Endometrial microvascular endothelial cells (primary cell): ENCODE results near the gene TBC1D5. TPM values are rescaled to one million over a fixed set of nuclear protein-coding genes. Genes with fewer than 3 reads are reported as not detected.
"Not testable (repeated sequence)": the region's sequence is repeated elsewhere in the genome, so short reads cannot be mapped to it uniquely, and the experiment has no call there.

ENCODE experiments used
- in situ Hi-C: cut with HindIII; loops from 2 replicates; pipeline ENCODE4 v1.10.0; 2017; ENCODE audit warnings: low sequenced_read_pairs, low pct_unique_long_range_greater_than_20kb; ENCODE audit errors: inconsistent ontology term
- total RNA-seq: library from RNA; depleted of rRNA; stranded (reverse); fragments of >200 nt; gene quantifications from one replicate; pipeline ENCODE4 v1.2.3, GENCODE V29; 2015; ENCODE audit errors: inconsistent ontology term

The TBC1D5 gene
- total RNA-seq, 1 donor from 2014 or later: 46.6 TPM

- in situ Hi-C loops: not testable (repeated sequence)
Observed at GRCh38 chr3:17725844-17726243, 16.6 kb downstream of the TBC1D5 start.

- in situ Hi-C loops: no loop called here
Observed at GRCh38 chr3:17724948-17725347, 17.5 kb downstream of the TBC1D5 start.

GRCh38 chr3:17724122-17724521 is 18.3 kb downstream of the TBC1D5 start:
- in situ Hi-C loops: no loop called here

- in situ Hi-C loops: no loop called here
Observed at GRCh38 chr3:17717411-17717810, 25.0 kb downstream of the TBC1D5 start.

GRCh38 chr3:17714473-17714872 is 28.0 kb downstream of the TBC1D5 start:
- in situ Hi-C loops: no loop called here

- in situ Hi-C loops: no loop called here
Observed at GRCh38 chr3:17709236-17709810, 33.1 kb downstream of the TBC1D5 start.

- in situ Hi-C loops: no loop called here
Observed at GRCh38 chr3:17707813-17708543, 34.5 kb downstream of the TBC1D5 start.

GRCh38 chr3:17705991-17706390 is 36.4 kb downstream of the TBC1D5 start:
- in situ Hi-C loops: not testable (repeated sequence)

GRCh38 chr3:17699815-17700214 is 42.6 kb downstream of the TBC1D5 start:
- in situ Hi-C loops: not testable (repeated sequence)

- in situ Hi-C loops: not testable (repeated sequence)
Observed at GRCh38 chr3:17695665-17696064, 46.8 kb downstream of the TBC1D5 start.

GRCh38 chr3:17693670-17693999 is 48.8 kb downstream of the TBC1D5 start:
- in situ Hi-C loops: not testable (repeated sequence)

GRCh38 chr3:17692846-17693669 is 49.4 kb downstream of the TBC1D5 start:
- in situ Hi-C loops: not testable (repeated sequence)

GRCh38 chr3:17687566-17687965 is 54.9 kb downstream of the TBC1D5 start:
- in situ Hi-C loops: no loop called here

- in situ Hi-C loops: no loop called here
Observed at GRCh38 chr3:17686613-17687012, 55.8 kb downstream of the TBC1D5 start.

- in situ Hi-C loops: no loop called here
Observed at GRCh38 chr3:17683542-17684207, 58.8 kb downstream of the TBC1D5 start.

- in situ Hi-C loops: no loop called here
Observed at GRCh38 chr3:17680530-17680929, 61.9 kb downstream of the TBC1D5 start.

GRCh38 chr3:17678116-17678741 is 64.2 kb downstream of the TBC1D5 start:
- in situ Hi-C loops: no loop called here

GRCh38 chr3:17674082-17674686 is 68.2 kb downstream of the TBC1D5 start:
- in situ Hi-C loops: no loop called here

GRCh38 chr3:17672506-17672905 is 69.9 kb downstream of the TBC1D5 start:
- in situ Hi-C loops: no loop called here
